OCI-LY7 (cell line): ENCODE data around the gene LBP.

ENCODE experiments used
- EZH2phosphoT487 ChIP-seq: fragments of 200-600 bp; sonication (generic); IDR thresholded peaks from 2 replicates; pipeline ENCODE4 v1.6.1; 2018; ENCODE audit warnings: low read depth, borderline replicate concordance, mild to moderate bottlenecking, mixed run types, antibody characterized with exemption, low read length, moderate library complexity, mixed read lengths
- TF ChIP-seq, protein P1 (sequence below): fragments of 200-600 bp; sonication (generic); conservative IDR thresholded peaks from 2 replicates; pipeline ENCODE4 v1.5.1; 2014; ENCODE audit warnings: mild to moderate bottlenecking, antibody characterized with exemption, low read length, moderate library complexity, mixed read lengths

DNA sequence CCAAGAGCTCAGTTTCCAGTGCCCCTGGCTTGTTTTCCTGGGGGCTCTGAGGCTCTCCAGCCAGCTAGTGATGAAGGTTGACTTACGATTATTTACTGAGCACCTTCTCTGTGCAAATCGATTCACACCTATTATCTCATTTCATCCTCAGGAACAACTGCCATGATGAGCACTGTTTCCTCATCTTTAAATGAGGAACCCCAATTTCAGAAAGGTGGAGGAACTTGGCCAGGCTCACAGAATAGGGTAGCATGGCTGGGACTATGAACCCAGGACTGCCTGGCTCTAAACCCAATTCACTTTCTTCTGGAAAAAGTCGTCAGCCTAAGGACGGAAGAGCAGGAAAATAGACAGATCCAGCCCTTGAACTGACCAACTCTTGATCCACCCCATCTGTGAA lies 45.8 kb upstream of the LBP start:
- TF ChIP-seq, protein P1, sequence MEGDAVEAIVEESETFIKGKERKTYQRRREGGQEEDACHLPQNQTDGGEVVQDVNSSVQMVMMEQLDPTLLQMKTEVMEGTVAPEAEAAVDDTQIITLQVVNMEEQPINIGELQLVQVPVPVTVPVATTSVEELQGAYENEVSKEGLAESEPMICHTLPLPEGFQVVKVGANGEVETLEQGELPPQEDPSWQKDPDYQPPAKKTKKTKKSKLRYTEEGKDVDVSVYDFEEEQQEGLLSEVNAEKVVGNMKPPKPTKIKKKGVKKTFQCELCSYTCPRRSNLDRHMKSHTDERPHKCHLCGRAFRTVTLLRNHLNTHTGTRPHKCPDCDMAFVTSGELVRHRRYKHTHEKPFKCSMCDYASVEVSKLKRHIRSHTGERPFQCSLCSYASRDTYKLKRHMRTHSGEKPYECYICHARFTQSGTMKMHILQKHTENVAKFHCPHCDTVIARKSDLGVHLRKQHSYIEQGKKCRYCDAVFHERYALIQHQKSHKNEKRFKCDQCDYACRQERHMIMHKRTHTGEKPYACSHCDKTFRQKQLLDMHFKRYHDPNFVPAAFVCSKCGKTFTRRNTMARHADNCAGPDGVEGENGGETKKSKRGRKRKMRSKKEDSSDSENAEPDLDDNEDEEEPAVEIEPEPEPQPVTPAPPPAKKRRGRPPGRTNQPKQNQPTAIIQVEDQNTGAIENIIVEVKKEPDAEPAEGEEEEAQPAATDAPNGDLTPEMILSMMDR, result no peak
- no peak for TF ChIP-seq EZH2phosphoT487
